Choroid plexus epithelial cell (primary cell): ENCODE measurements around the gene RUNX2.

Source experiments
- DNase-seq: peaks from one replicate; pipeline ENCODE4 v3.0.0-alpha.2; 2010; ENCODE audit warnings: low read depth
- H3K4me3 ChIP-seq: 2 replicates; pipeline ENCODE4 v1.5.1; 2011; ENCODE audit warnings: low read depth, mild to moderate bottlenecking, control low read depth, low read length, moderate library complexity
- CTCF ChIP-seq: conservative IDR thresholded peaks from 2 replicates; pipeline ENCODE4 v1.5.1; 2011; ENCODE audit warnings: low read depth, mild to moderate bottlenecking, control low read depth, inconsistent platforms, low read length, moderate library complexity

Gene RUNX2

GRCh38 chr6:45369870-45370269, 41.7 kb downstream of the RUNX2 start:
- no peak for DNase-seq
- no peak for TF ChIP-seq CTCF
- no peak overlapping the region for H3K4me3 ChIP-seq

GRCh38 chr6:45371924-45372573, 43.9 kb downstream of the RUNX2 start:
- DNase-seq = no peak
- no peak for TF ChIP-seq CTCF

GRCh38 chr6:45375449-45375848, 47.3 kb downstream of the RUNX2 start:
- DNase-seq = peak; percentile 31
- peak; percentile 28 for TF ChIP-seq CTCF
- H3K4me3 ChIP-seq = no peak overlapping the region

More at GRCh38 chr6:45371924-45372573, 43.9 kb downstream of the RUNX2 start:
- H3K4me3 ChIP-seq = no peak overlapping the region

- TF ChIP-seq CTCF = no peak
- H3K4me3 ChIP-seq = peak overlapping the region; percentile 76
- peak; percentile 56 for DNase-seq
Observed at GRCh38 chr6:45376310-45377042, 48.3 kb downstream of the RUNX2 start.

GRCh38 chr6:45377043-45377553, 49.0 kb downstream of the RUNX2 start:
- peak; percentile 43 for DNase-seq
- TF ChIP-seq CTCF = no peak
- peak overlapping the region; percentile 76 for H3K4me3 ChIP-seq

GRCh38 chr6:45377554-45378333, 49.6 kb downstream of the RUNX2 start, which contains the start of gene SUPT3H:
Gene SUPT3H, minus strand, starts transcription at chr6:45377934.
- DNase-seq = peak; percentile 95
- peak within 1 kb of the TSS; percentile 76 for H3K4me3 ChIP-seq
- TF ChIP-seq CTCF = peak; percentile 27
